Measurements from ENCODE around the gene APH1A.
"Not testable (repeated sequence)": the region's sequence is repeated elsewhere in the genome, so short reads cannot be mapped to it uniquely, and the experiment has no call there.

Gene APH1A

GRCh38 chr1:150268705-150269403 is at the start of gene APH1A:
TSS of gene APH1A (minus strand) at chr1:150269016. CDS start at chr1:150268810, 206 bp downstream.
- DNase-seq = peak; percentile 62

- not testable (repeated sequence) for DNase-seq
These were observed 45.9 kb upstream of the APH1A start for GRCh38 chr1:150314691-150315090.

- no peak for DNase-seq
These were observed 42.9 kb upstream of the APH1A start for GRCh38 chr1:150311762-150312161.

- DNase-seq = no peak
These were observed 41.1 kb upstream of the APH1A start for GRCh38 chr1:150309758-150310508.

- not testable (repeated sequence) for DNase-seq
These were observed 39.8 kb upstream of the APH1A start for GRCh38 chr1:150308585-150308984.

GRCh38 chr1:150302902-150303301 is 34.1 kb upstream of the APH1A start:
- no peak for DNase-seq

GRCh38 chr1:150302338-150302737 is 33.5 kb upstream of the APH1A start:
- DNase-seq = no peak

GRCh38 chr1:150299716-150300115 is 30.9 kb upstream of the APH1A start:
- DNase-seq = no peak

- DNase-seq = no peak
These were observed 26.7 kb upstream of the APH1A start for GRCh38 chr1:150295476-150295875.

GRCh38 chr1:150293433-150294253 is 24.8 kb upstream of the APH1A start, which contains the start of gene MRPS21:
TSS of gene MRPS21 (plus strand) at chr1:150293861. CDS start at chr1:150294367, 506 bp downstream.
- peak; percentile 19 for DNase-seq

GRCh38 chr1:150288822-150289221 is 20.0 kb upstream of the APH1A start:
- no peak for DNase-seq

- DNase-seq = no peak
These were observed 19.6 kb upstream of the APH1A start for GRCh38 chr1:150288382-150288781.

- DNase-seq = no peak
These were observed 14.4 kb upstream of the APH1A start for GRCh38 chr1:150283260-150283659.

GRCh38 chr1:150282558-150282958 is 13.7 kb upstream of the APH1A start:
- no peak for DNase-seq

- peak; percentile 50 for DNase-seq
These were observed 13.1 kb upstream of the APH1A start, which contains the start of gene CIART for GRCh38 chr1:150281758-150282557. TSS of gene CIART (plus strand) at chr1:150282554. CDS start at chr1:150283268, 714 bp downstream.

GRCh38 chr1:150281221-150281757 is 12.5 kb upstream of the APH1A start:
- DNase-seq = no peak

GRCh38 chr1:150280138-150280707 is 11.4 kb upstream of the APH1A start:
- DNase-seq = no peak

GRCh38 chr1:150273311-150273710 is 4.5 kb upstream of the APH1A start:
- no peak for DNase-seq

GRCh38 chr1:150271291-150271959 is 2.6 kb upstream of the APH1A start:
- no peak for DNase-seq

- no peak for DNase-seq
These were observed 635 bp upstream of the APH1A start for GRCh38 chr1:150269451-150269850.

GRCh38 chr1:150268340-150268704 is 494 bp downstream of the APH1A start:
- DNase-seq = no peak
